Activated T-cell treated with anti-CD3 and anti-CD28 coated beads for 4 hours (primary cell): ENCODE results near the gene SYNGR1.

Source experiments
- DNase-seq: peaks from one replicate; pipeline ENCODE4 v3.0.0-alpha.2; 2020

The SYNGR1 gene, protein sequence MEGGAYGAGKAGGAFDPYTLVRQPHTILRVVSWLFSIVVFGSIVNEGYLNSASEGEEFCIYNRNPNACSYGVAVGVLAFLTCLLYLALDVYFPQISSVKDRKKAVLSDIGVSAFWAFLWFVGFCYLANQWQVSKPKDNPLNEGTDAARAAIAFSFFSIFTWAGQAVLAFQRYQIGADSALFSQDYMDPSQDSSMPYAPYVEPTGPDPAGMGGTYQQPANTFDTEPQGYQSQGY

DNA sequence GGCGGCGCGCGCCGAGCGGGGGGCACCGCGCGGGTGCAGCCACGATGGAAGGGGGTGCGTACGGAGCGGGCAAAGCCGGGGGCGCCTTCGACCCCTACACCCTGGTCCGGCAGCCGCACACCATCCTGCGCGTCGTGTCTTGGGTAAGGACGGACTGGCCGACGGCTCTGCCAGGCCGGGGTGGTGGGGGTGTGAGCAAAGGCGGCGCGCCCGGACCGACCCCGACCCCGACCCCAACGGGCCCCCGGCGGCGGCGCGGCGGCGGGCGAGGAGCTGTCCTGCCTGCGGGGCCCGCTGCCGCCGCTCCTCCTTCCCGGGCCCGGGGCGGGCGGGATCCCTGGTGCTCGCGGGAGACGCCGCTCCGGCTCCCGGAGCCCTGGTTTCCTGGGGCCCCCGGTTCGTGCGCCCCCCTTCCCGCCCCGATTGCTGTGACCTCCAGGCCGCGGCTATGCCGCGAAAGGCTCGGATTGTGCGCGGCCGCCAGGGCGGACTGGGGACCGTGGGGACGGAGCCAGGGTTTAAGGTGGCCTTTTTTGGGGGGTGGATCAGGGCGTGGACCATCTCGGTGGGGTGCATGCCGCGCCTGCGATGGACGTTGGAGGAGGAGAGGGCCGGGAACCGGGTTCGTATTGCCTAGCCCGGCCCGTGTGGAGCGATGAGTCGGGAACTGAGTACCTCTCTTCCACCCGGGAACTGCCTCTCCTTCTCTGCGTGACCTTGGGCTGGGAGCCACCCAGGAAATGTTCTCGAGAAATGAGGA lies at the start of gene SYNGR1:
Gene SYNGR1, plus strand, starts transcription at position 25 of the 760 bp plus-strand sequence. Its CDS starts 20 bp downstream, at position 45.
- no peak for DNase-seq

DNA sequence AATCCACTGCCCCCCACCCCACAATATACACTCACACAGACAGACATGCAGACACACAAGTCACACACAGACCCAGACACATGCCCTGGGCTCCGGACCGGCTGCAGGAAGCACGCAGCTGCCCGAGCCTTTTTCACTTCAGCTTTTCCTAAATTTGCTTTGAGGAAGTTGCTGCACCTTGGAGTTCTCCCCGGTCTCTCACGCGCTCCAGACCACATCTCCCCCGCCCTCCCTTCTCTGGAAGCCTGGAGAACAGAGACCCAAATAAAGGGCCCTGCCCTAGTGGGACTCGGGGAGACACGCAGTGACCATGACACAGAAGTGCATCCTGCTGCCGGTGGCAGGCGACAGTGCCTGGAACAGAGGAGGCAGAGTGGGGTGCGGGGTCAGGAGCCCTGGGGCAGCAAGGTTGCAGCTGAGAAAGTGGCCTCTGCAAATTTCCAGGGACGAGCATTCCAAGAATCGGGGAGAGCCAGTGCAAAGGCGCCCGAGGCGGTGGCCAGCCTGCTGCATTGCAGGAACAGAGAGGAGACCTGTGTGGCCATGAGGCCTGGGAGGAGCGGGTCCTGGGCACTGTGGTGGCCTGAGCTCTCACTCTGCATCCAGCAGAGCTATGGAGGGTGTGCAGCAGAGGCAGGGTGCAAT lies 49.5 kb upstream of the SYNGR1 start:
- no peak for DNase-seq

DNA sequence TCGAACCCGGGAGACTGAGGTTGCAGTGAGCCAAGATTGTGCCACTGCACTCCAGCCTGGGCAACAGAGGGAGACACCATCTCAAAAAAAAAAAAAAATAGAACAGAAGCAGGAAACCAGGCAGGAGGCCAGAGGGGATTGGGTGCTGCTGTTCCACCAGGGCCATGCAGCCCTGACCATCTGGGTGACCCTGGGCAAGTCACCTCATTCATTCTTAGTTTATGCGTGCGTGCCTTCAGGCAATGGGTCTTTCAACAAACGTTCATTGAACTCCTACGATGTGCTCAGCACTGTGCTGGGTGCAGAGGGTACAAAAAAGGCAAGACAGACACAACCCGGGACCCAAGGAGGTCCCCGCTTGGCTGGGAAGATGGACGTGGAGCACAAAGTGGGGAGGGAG lies 48.7 kb upstream of the SYNGR1 start:
- DNase-seq: no peak

DNA sequence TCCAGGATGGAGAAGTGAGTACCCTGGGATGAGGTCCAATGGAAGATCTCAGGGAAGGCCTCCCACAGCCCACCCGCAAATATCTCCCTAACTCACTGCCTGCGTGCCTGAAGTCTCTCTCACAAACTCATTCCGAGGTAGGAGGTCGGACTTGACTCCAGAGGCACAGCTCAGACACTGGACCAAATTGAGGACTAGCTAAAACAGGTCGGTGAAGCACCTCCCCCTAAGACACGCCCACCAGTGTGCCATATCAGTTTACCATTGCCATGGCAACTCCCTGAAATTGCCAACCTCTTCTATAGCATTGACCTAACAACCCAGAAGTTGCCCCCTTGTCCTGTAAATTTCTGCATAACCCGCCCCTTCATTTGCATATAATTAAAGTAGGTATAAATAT lies 47.9 kb upstream of the SYNGR1 start:
- DNase-seq: no peak

DNA sequence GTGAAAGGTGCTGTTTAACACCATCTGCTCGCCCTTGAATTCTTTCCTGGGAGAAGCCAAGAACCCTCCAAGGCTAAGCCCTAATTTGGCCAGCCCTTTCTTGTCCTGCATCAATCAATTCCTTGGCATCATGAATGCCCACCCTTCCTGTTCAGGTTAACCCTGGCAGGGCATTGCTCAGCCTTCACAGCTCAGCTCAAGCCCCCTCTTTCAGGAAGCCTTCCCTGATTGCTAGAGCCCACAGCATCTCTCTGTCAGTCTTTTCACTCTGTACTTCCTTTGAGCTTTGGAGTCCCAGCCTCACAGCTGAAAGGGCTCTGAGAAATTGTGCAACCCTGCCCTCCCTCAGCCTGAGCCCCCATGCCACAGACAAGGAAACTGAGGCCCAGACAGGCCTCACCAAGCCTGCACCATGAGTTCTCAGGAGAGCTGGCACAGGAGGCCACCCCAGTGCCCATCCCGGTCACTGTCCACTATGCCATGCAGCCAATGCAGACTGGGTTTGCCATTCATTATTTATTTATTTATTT lies 47.3 kb upstream of the SYNGR1 start:
- no peak for DNase-seq

DNA sequence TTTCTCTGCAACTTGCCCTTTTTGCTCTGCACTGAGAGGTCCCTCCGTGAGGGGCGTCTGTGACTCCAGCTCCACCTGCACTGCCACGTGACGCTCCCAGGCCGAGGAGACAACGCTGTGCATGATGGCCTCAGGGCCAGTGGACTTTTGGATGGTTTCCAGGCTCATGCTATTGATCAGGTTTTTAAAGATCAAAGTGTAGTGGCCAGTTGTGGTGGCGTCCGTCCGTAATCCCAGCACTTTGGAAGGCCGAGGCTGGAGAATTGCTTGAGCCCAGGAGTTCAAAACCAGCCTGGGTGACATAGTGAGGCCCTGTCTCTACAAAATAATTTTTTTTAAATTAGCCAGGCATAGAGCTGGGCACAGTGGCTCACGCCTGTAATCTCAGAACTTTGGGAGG lies 46.4 kb upstream of the SYNGR1 start:
- DNase-seq: no peak

DNA sequence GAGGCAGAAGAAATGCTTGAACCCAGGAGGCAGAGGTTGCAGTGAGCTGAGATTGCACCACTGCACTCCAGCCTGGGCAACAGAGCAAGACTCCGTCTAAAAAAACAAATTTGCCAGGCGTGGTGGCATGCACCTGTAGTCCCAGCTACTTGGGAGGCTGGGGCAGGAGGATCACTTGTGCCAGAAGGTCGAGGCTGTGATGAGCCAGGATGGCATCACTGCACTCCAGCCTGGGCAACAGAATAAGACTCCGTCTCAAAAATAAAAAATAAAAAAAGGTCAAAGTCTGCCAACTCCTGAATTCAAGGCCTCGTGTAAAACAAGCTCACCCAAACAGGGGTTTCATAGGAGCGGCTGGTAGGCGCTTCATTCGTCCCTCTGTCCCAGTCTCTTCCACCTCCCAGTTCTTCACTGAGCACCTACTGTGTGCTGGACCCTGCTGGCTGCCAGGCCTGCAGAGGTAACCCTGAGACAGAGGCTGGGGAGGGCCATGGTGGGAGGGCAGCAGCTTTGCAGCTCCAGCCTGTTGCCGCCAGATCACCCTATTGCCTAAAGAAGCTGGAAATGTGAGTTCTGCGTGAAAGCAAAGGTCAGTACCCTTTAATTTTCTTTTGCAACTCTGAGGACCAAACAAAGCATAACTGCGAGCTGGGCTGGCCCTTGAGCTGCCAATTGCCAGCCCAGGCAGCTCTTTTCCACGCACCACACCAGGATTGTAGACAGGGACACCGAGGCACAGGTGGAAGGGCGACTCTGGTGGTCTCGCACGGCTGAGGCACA lies 45.7 kb upstream of the SYNGR1 start:
- DNase-seq: no peak

DNA sequence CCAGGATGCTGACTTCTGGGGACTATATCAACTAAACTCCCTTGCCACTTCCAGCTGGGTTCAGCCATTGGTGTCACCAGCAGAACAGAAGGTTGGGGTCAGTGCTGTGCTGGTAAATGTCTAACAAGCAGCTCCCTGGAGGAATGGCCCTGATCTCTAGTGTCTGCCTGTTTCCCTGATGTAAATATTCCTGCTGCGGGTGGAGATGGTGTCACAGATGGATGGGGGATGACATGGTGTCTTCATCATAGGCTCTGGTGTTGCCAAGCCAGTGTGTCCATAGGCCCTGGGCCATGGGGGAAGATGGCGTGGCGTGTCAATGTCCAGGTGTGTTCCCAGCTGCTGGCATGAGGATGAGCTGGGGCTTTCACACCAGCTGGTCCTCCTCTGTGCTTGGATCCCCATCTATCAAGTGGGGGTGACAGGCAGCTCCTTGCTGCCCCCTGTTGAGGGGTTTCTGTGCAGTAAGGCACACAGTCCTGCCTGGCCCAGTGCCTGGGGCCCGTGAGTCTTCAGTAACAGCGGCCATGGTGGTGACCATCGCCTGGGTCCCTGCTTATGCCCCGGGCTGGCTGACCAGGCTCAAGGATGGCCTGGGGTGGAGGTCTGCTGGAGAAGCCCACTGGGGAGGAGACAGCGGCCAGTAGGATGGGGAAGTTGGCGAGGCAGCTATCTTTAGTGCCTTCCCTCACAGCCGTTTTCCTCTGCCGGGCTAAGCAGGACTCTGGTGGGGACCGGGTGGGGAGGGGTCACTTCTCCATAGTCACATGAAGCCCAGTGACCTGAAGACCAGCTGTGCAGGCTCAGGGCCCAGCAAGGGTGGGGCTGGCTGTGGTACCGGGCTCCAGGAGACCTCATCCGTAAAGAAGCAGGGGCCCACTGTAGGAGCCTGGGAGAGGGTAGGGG lies 43.1 kb upstream of the SYNGR1 start:
- peak; percentile 46 for DNase-seq

DNA sequence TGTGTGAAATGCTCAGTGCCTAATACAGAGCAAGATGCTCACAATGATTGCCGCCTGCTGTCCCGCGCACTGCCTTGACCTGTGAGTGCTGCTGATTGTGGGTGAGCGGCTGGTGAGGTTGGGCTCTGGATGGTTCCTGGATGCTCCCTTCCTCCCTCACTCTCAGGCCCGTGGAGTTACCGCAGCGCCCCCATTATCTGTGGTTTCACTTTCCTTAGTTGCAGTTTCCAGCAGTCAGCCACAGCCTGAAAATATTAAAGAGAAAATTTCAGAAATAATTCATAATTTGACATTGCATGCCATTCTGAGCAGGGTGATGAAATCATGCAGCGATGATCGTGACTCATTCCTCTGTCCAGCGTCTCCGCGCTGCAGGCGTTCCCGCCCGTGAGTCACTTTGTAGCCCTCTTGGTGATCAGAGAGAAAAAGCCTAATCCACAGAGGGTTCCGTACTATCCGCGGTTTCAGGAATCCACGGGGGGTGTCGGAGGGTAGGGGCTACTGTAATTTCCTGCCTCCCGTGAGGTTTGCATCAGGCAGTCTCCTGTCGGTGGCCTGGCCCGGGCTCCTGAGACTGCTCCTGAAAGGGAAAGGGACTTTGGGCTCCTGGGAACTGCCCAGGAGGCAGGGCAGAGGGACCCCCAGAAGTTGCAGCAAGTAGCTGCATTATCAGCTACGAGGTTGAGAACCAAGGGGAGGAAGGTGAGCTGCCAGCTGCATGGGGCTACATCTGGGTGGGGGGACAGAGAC lies 41.0 kb upstream of the SYNGR1 start:
- no peak for DNase-seq

DNA sequence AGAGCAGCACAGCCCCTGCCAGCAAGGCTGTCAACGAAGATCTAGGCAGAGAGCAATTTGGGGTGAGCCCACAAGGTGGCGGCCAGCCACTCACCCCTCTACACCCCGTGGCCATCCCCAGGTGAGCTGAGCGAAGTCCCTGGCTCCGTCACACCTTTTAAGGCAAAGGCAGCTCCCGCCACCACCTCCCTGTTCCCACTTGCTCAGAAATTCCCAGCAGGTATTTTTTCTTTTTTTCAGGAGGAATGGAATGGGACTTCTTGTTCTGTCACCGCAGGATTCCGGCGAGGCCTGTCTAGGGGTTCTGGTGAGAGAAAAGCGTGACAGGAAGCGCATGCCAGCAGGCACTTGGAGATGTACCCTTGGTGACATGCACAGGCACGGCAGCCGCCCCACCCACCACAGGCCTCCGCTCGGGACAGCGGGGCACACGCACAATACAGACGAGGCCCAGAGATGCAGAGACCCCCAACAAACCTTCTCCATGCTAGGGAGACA lies 40.4 kb upstream of the SYNGR1 start:
- DNase-seq: no peak

DNA sequence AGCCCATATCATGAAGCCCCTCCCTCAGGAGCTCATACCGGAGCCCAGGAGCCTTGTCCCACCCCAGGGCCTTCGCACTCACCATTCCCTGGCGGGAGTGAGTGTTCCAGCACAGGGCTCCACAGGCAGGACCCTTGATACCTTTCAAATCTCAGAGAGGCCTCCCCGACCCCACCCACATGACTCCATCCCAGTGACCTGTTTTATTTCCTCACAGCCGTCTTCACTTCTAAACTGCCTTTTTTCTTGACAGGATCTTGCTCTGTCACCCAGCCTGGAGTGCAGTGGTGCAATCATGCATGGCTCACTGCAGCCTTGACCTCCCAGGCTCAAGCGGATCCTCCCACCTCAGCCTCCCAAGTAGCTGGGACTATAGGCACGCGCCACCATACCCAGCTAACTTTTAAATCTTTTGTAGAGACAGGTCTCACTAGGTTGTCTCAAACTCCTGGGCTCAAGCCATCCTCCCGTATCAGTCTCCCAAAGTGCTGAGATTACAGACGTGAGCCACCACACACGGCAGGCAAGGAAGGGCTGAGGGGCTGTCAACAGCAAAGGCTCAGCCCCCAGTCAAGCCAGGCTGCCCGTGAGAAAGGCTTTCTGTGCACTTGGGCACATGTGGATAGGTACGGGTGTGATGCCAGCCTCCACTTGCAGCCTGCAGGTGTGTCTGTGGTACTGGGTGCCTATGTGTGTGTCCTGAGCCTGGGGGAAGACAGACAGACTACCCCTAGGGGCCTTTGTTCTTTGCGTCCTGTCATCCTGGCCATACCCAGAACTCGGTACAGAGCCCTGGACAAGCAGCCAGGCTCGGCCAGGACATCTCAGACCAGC lies 39.7 kb upstream of the SYNGR1 start:
- no peak for DNase-seq

DNA sequence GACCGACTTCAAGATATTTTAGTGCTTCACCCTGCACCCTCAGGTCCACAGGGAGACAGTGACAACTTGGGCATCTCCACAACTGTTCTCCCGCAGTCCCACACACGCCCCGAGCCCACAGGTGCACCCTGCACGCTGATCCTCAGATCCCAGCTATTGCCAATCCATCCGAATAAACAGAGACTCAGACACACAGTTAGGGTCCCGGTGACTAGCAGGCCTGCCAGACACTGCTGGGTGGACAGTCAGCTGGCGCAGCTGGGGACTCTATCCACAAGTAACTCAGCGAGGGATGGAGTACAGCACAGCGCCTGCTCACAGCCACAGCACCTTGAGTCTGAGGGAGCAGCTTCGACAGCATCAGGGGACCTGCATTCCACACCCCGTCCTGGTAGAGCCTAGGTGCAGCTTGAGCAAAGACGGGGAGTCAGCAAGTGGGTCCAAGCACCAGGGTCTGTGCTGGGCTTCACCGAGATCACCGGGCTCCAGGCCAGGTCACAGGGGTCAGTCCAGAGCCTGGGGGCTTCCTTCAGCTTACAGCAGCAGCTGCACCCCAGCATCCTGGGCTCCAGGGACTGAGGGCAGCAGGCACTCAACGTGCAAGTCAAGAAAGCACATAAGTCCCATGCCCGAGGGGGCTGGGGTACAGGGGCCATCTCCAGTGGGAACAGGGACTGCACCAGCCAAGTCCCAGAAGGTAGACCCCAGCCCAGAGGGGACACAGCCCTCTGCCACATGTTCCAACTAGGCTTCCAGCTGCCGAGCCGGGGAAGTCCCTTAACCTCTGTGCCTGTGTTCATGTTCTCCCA lies 38.0 kb upstream of the SYNGR1 start:
- DNase-seq: no peak

DNA sequence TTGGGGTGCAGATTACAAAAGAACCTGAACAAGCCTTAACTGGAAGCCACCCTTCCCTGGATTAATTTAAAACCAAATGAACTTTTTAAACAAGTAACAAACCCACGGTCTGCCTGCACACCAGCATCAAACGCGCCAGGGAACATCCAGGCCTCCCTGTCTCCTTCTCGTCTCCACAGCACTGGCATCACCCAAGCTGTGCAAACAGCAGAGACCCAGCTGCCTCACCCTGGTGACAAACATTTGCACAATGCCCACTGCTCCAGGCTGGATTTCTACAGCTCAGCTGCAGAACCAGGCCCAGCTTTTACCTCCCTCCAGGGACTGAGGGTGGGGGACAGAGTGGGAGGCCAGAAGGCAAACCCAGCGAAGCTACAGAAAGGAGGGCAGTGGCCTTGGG lies 37.4 kb upstream of the SYNGR1 start:
- no peak for DNase-seq

DNA sequence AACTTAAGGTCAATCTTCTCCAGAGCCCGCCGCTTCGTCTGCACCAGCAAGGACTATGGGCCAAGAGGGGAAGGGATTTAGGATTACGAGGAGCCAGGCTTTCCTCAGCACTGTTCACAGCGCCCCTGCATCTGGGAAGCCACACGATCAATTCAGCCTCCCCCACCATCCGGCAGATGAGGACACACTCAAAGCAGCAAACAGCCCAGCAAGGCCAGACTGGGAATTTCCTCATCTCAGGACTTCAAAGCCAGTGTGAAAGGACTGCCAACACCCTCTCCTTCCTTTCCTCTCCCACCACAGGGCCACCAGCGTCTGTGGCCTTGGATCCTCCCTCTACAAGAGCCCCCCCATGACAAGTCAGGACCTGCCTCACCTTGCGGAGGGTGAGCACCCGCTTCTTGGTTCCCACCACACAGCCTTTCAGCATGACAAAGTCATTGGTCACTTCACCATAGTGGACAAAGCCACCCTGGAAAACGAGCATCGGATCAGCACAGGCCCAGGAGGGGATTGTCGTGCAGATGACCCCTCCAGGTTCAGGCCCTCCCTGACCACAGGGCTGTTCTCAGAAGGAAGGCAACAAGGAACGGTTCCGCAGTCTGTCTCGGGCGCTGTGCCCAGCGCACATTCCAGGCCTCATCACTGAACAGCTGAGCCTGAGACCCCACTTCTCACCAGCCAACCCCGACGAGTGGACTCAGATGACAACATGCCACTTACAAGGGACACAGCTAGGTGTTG lies 36.4 kb upstream of the SYNGR1 start:
- no peak for DNase-seq

DNA sequence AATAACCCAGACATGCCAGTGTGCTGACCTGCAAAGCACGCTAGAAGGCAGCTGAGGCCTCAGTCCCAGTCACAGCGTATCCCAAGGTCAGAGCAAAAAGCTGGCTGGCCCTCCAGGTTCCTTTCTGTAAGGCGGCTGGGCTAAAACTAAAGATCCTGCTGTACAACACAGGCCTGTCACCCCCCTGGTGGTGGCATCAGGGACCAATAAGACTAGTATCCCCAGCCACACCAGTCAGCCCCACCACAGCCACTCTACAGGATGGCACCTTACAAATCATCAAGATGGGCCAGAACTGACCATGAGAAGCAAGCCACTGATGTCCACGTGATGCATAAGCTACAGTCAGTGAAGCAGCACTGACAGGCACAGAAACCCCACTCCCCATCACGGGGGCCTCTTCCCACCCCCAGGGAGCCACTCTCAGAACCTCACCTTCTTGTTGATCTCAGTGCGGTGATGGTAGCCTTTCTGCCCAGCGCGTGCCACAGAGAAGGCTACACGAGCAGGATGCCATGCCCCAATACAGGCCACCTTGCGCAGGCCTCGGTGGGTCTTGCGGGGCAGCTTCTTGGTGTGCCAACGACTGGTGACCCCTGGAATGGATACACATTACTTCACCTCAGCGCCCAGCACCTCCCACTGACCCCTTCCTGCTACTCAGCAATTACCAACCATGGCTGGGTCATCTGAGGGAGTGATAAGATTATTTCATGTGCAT lies 35.4 kb upstream of the SYNGR1 start:
- DNase-seq: no peak

DNA sequence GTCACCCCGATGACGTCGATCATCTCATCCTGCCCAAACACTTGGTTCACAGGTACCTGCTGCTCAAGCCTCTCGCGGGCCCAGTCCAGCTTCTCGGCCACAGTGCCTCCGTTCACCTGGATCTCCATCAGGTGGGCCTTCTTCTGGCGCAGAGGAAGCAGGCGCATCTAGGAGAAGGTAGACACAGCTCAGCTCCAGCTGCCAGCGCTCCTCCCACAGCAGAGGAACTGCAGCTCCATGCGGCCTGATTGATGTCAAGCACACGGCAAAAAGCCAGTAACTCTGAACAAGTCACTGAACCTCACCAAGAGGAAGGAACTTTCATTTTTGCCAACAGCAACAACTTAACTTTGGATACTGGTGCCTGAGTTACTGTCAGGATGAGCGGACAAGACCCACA lies 34.4 kb upstream of the SYNGR1 start:
- no peak for DNase-seq

DNA sequence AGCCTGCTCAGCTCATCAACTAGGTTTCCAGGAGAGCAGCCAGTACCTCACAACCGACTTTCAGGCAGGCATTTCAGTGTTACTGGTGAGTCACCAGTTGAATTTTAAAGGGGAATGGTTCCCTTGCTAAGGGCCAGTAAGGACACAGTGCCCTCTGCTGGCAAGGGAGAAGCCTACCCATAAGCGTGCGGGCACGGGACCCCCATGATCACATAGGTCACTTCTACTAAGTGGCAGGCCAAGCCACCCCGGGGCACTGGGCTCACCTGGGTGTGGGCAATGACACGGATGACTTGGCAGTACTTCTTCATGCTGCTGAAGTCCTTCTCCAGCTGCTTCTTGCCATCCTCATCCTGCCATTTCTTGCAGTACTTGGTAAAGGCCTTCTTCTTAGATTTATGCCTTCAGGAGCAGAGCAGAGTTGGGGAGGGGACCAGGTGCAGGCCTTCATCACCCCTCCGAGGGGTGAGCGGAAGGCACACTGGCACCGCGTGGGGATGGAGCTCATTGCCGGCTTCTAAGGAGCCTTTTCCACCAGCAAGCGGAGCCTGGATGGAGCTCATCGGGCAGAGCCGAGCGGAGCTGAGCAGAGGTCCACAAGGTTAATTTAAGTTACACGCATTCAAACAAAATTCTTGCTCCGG lies 33.2 kb upstream of the SYNGR1 start:
- DNase-seq: peak; percentile 66
